Stimulated activated effector memory CD8-positive, alpha-beta T cell treated with anti-CD3 and anti-CD28 coated beads, Interleukin-12 subunit alpha, Interleukin-12 subunit beta, amount 100 ng/mL, for 72 hours (primary cell): ENCODE data around the gene ANXA9.

Experiments
- ATAC-seq: fragments of 150-1000 bp; cut with Tn5 transposase; 2 replicates; pipeline ENCODE4 v1.10.0; 2021
- DNase-seq, 2 donors: peaks; one replicate each; pipeline ENCODE4 v3.0.0; 2021 to 2022; ENCODE audit warnings: low spot score in 2 of 2
- H3K27ac Mint-ChIP-seq: one replicate; pipeline ENCODE4 v1.8.0; 2022; ENCODE audit warnings: mild to moderate bottlenecking, mixed read lengths
- H3K36me3 Mint-ChIP-seq: one replicate; pipeline ENCODE4 v1.8.0; 2022; ENCODE audit warnings: mild to moderate bottlenecking, mixed read lengths
- H3K4me1 Mint-ChIP-seq: one replicate; pipeline ENCODE4 v1.8.0; 2022; ENCODE audit warnings: mixed read lengths
- H3K4me3 Mint-ChIP-seq: one replicate; pipeline ENCODE4 v1.8.0; 2022; ENCODE audit warnings: mild to moderate bottlenecking, mixed read lengths
- H3K9me3 Mint-ChIP-seq: one replicate; pipeline ENCODE4 v1.8.0; 2022; ENCODE audit warnings: mixed read lengths

The ANXA9 gene

GRCh38 chr1:150994248-150994647 is 12.2 kb downstream of the ANXA9 start:
- ATAC-seq: no peak

GRCh38 chr1:150995460-150995859 is 13.4 kb downstream of the ANXA9 start:
- ATAC-seq (no peak), DNase-seq (no peak)
- Mint-ChIP-seq H3K4me1 (peaks cover 7% of the 10 kb centered on the region), H3K27ac (no peak overlapping the region), H3K36me3 (no peaks in the 10 kb centered on the region), H3K9me3 (no peaks in the 10 kb centered on the region), H3K4me3 (no peak overlapping the region)

More at GRCh38 chr1:150994248-150994647, 12.2 kb downstream of the ANXA9 start:
- H3K27ac Mint-ChIP-seq: peak overlapping the region; percentile 16
- peaks cover 7% of the 10 kb centered on the region for H3K4me1 Mint-ChIP-seq
- no peak for DNase-seq
- no peak overlapping the region for H3K4me3 Mint-ChIP-seq
- no peaks in the 10 kb centered on the region for H3K36me3 Mint-ChIP-seq
- H3K9me3 Mint-ChIP-seq: no peaks in the 10 kb centered on the region

GRCh38 chr1:150995896-150996295 is 13.8 kb downstream of the ANXA9 start:
- DNase-seq: no peak
- Mint-ChIP-seq H3K4me3 (no peak overlapping the region), H3K4me1 (peaks cover 7% of the 10 kb centered on the region), H3K36me3 (no peaks in the 10 kb centered on the region), H3K9me3 (no peaks in the 10 kb centered on the region), H3K27ac (no peak overlapping the region)
- no peak for ATAC-seq

- ATAC-seq: no peak
- no peaks in the 10 kb centered on the region for H3K36me3 Mint-ChIP-seq
- no peaks in the 10 kb centered on the region for H3K9me3 Mint-ChIP-seq
- no peak overlapping the region for H3K4me3 Mint-ChIP-seq
- DNase-seq: no peak
- peaks cover 14% of the 10 kb centered on the region for H3K4me1 Mint-ChIP-seq
- peak overlapping the region; percentile 26 for H3K27ac Mint-ChIP-seq
Observed at GRCh38 chr1:150997126-150997872, 15.2 kb downstream of the ANXA9 start.

GRCh38 chr1:150997949-150998348 is 15.9 kb downstream of the ANXA9 start:
- DNase-seq (no peak), ATAC-seq (no peak)
- no peak overlapping the region for H3K27ac Mint-ChIP-seq
- H3K4me3 Mint-ChIP-seq: no peak overlapping the region
- no peaks in the 10 kb centered on the region for H3K9me3 Mint-ChIP-seq
- H3K36me3 Mint-ChIP-seq: no peaks in the 10 kb centered on the region
- peaks cover 21% of the 10 kb centered on the region for H3K4me1 Mint-ChIP-seq

GRCh38 chr1:150999051-150999674 is 17.1 kb downstream of the ANXA9 start:
- Mint-ChIP-seq H3K4me3 (no peak overlapping the region), H3K9me3 (no peaks in the 10 kb centered on the region), H3K27ac (peak overlapping the region; percentile 43), H3K36me3 (no peaks in the 10 kb centered on the region), H3K4me1 (peaks cover 24% of the 10 kb centered on the region)
- peak; percentile 86 for ATAC-seq
- DNase-seq: no peak

- H3K36me3 Mint-ChIP-seq: no peaks in the 10 kb centered on the region
- ATAC-seq (no peak), DNase-seq (no peak)
- no peaks in the 10 kb centered on the region for H3K9me3 Mint-ChIP-seq
- H3K27ac Mint-ChIP-seq: no peak overlapping the region
- H3K4me3 Mint-ChIP-seq: no peak overlapping the region
- H3K4me1 Mint-ChIP-seq: peaks cover 24% of the 10 kb centered on the region
Observed at GRCh38 chr1:150999926-151000325, 17.8 kb downstream of the ANXA9 start.

GRCh38 chr1:151000408-151000807 is 18.3 kb downstream of the ANXA9 start:
- Mint-ChIP-seq H3K36me3 (no peaks in the 10 kb centered on the region), H3K27ac (no peak overlapping the region), H3K4me1 (peaks cover 27% of the 10 kb centered on the region), H3K4me3 (no peak overlapping the region), H3K9me3 (no peaks in the 10 kb centered on the region)
- no peak for DNase-seq
- no peak for ATAC-seq

- Mint-ChIP-seq H3K27ac (no peak overlapping the region), H3K9me3 (no peaks in the 10 kb centered on the region), H3K4me3 (no peak overlapping the region), H3K36me3 (no peaks in the 10 kb centered on the region), H3K4me1 (peaks cover 32% of the 10 kb centered on the region)
- DNase-seq (no peak), ATAC-seq (no peak)
Observed at GRCh38 chr1:151001602-151002001, 19.5 kb downstream of the ANXA9 start.

GRCh38 chr1:151002051-151002450 is 20.0 kb downstream of the ANXA9 start:
- H3K36me3 Mint-ChIP-seq: no peaks in the 10 kb centered on the region
- H3K27ac Mint-ChIP-seq: no peak overlapping the region
- DNase-seq: no peak
- H3K4me1 Mint-ChIP-seq: peaks cover 36% of the 10 kb centered on the region
- ATAC-seq: no peak
- no peak overlapping the region for H3K4me3 Mint-ChIP-seq
- no peaks in the 10 kb centered on the region for H3K9me3 Mint-ChIP-seq

GRCh38 chr1:151002611-151003010 is 20.5 kb downstream of the ANXA9 start:
- Mint-ChIP-seq H3K27ac (peak overlapping the region; percentile 36), H3K4me1 (peaks cover 41% of the 10 kb centered on the region), H3K4me3 (no peak overlapping the region), H3K36me3 (no peaks in the 10 kb centered on the region), H3K9me3 (no peaks in the 10 kb centered on the region)
- no peak for DNase-seq
- ATAC-seq: no peak

GRCh38 chr1:151003180-151003579 is 21.1 kb downstream of the ANXA9 start:
- Mint-ChIP-seq H3K36me3 (peaks cover 1% of the 10 kb centered on the region), H3K4me1 (peaks cover 47% of the 10 kb centered on the region), H3K9me3 (no peaks in the 10 kb centered on the region), H3K4me3 (no peak overlapping the region), H3K27ac (peak overlapping the region; percentile 36)
- DNase-seq: no peak
- ATAC-seq: no peak

- Mint-ChIP-seq H3K4me1 (peaks cover 61% of the 10 kb centered on the region), H3K4me3 (peak overlapping the region; percentile 99), H3K9me3 (no peaks in the 10 kb centered on the region), H3K36me3 (peaks cover 6% of the 10 kb centered on the region), H3K27ac (peak overlapping the region; percentile 95)
- ATAC-seq: no peak
- no peak for DNase-seq
Observed at GRCh38 chr1:151005729-151006319, 23.7 kb downstream of the ANXA9 start.

GRCh38 chr1:151006327-151007052 is 24.4 kb downstream of the ANXA9 start, which contains the start of gene MINDY1:
Gene MINDY1, minus strand, starts transcription at chr1:151006902. Its CDS starts 4,285 bp downstream, at chr1:151002617.
- DNase-seq (peak in 1 of 2 donors; percentile 58), ATAC-seq (peak; percentile 27)
- peak within 1 kb of the TSS; percentile 99 for H3K4me3 Mint-ChIP-seq
- H3K9me3 Mint-ChIP-seq: no peaks in the 10 kb centered on the region
- H3K36me3 Mint-ChIP-seq: peaks cover 11% of the 10 kb centered on the region
- peaks cover 61% of the 10 kb centered on the region for H3K4me1 Mint-ChIP-seq
- H3K27ac Mint-ChIP-seq: peak within 1 kb of the TSS; percentile 95

- H3K9me3 Mint-ChIP-seq: no peaks in the 10 kb centered on the region
- H3K4me3 Mint-ChIP-seq: peak overlapping the region; percentile 99
- peak overlapping the region; percentile 95 for H3K27ac Mint-ChIP-seq
- H3K4me1 Mint-ChIP-seq: peaks cover 48% of the 10 kb centered on the region
- peaks cover 12% of the 10 kb centered on the region for H3K36me3 Mint-ChIP-seq
- ATAC-seq: no peak
- DNase-seq: no peak
Observed at GRCh38 chr1:151007853-151008243, 25.8 kb downstream of the ANXA9 start.
